Coronary artery (tissue), 2 donors: ENCODE results near the gene OR4S2.

ENCODE experiments used
- DNase-seq: peaks from one replicate; pipeline ENCODE4 v3.0.0-alpha.2; 2017; ENCODE audit warnings: low spot score
- H3K27ac ChIP-seq, 2 donors: fragments of 200-600 bp; sonication (generic); one replicate each; pipeline ENCODE4 v1.5.1; 2016 to 2019
- H3K4me3 ChIP-seq: fragments of 200-600 bp; sonication (generic); 2 replicates; pipeline ENCODE4 v1.5.1; 2016; ENCODE audit warnings: mild to moderate bottlenecking, moderate library complexity
- TF ChIP-seq, protein P1 (sequence below): fragments of 200-600 bp; sonication (generic); IDR thresholded peaks from one replicate; pipeline ENCODE4 v1.5.1; 2019; ENCODE audit warnings: antibody characterized with exemption

OR4S2 gene, protein sequence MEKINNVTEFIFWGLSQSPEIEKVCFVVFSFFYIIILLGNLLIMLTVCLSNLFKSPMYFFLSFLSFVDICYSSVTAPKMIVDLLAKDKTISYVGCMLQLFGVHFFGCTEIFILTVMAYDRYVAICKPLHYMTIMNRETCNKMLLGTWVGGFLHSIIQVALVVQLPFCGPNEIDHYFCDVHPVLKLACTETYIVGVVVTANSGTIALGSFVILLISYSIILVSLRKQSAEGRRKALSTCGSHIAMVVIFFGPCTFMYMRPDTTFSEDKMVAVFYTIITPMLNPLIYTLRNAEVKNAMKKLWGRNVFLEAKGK

GRCh38 chr11:55648027-55648426 lies at the start of gene OR4S2:
OR4S2 (plus strand) TSS chr11:55648327; CDS start chr11:55650904, 2,577 bp downstream.
- TF ChIP-seq, protein P1, sequence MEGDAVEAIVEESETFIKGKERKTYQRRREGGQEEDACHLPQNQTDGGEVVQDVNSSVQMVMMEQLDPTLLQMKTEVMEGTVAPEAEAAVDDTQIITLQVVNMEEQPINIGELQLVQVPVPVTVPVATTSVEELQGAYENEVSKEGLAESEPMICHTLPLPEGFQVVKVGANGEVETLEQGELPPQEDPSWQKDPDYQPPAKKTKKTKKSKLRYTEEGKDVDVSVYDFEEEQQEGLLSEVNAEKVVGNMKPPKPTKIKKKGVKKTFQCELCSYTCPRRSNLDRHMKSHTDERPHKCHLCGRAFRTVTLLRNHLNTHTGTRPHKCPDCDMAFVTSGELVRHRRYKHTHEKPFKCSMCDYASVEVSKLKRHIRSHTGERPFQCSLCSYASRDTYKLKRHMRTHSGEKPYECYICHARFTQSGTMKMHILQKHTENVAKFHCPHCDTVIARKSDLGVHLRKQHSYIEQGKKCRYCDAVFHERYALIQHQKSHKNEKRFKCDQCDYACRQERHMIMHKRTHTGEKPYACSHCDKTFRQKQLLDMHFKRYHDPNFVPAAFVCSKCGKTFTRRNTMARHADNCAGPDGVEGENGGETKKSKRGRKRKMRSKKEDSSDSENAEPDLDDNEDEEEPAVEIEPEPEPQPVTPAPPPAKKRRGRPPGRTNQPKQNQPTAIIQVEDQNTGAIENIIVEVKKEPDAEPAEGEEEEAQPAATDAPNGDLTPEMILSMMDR, result no peak
- DNase-seq, result no peak
- Histone ChIP-seq H3K27ac (no peak within 1 kb of the TSS), H3K4me3 (no peak within 1 kb of the TSS)

DNA sequence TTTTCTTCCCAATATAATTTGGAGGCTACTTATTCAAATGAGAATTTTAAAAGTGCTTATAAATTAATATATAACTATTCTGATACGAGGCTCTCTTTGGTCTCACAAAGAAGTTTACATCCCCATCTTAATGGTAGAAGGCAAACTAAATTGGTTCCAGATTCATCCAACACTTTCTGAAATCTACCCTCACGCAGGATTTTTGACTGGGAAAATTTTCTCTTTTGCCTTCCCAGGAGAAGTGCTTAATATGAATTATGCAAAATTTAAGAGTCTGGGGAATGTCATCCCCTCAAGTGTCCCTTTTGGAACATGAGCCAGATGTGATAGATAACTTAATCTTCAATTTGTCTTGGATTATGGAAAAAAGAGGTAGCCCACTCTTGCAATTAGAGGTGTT lies 40.6 kb upstream of the OR4S2 start, which contains the start of gene OR4C11:
TSS of gene OR4C11 (minus strand) at position 101 of the 400 bp plus-strand sequence. CDS start 3,272 bp downstream, outside the sequence.
- TF ChIP-seq, protein P1, result no peak
- DNase-seq, result no peak
- H3K4me3 ChIP-seq, result no peak within 1 kb of the TSS
- no peak within 1 kb of the TSS for H3K27ac ChIP-seq

DNA sequence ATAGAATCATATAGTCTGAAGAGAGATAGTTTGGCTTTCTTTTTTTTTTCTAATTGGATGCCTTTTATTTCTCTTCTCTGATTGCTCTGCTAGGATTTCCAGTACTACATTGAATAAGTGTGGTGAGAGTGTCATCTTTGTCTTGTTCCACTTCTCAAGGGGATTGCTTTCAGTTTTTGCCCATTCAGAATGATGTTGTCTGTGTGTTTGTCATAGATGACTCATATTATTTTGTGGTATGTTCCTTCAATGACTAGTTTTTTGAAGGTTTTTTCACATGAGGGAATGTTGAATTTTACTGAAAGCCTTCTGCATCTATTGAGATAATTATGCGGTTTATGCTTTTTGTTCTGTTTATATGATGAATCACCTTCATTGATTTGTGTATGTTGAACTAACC lies 23.6 kb upstream of the OR4S2 start:
- Histone ChIP-seq H3K27ac (no peak overlapping the region), H3K4me3 (no peak overlapping the region)
- no peak for DNase-seq
- TF ChIP-seq, protein P1, result no peak

GRCh38 chr11:55634813-55635212 lies 13.3 kb upstream of the OR4S2 start, which contains the start of gene OR4P4:
OR4P4 (plus strand) TSS chr11:55635113.
- no peak within 1 kb of the TSS for H3K4me3 ChIP-seq
- TF ChIP-seq, protein P1, result no peak
- no peak within 1 kb of the TSS for H3K27ac ChIP-seq
- DNase-seq, result no peak

DNA sequence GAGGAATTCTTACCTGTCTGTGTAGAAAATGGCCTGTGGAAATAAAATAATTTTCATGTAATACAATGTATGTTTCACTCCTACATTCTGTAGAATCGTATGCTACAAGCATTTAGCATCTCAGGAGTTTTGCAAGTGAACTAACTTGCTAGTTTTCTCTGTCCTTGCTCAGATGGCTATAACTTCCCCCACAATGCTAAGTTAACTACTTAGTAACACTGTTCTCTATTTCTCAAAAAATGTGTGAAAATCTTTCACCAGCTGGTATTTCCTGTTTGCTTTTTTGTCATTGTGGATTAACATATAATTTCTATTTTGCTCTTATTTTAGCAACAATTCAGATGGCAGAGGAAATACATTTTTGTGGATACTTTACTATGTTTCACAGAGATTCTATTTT lies 4.4 kb downstream of the OR4S2 start:
- DNase-seq, result no peak
- Histone ChIP-seq H3K4me3 (no peak overlapping the region), H3K27ac (no peak overlapping the region)
- TF ChIP-seq, protein P1, result no peak

DNA sequence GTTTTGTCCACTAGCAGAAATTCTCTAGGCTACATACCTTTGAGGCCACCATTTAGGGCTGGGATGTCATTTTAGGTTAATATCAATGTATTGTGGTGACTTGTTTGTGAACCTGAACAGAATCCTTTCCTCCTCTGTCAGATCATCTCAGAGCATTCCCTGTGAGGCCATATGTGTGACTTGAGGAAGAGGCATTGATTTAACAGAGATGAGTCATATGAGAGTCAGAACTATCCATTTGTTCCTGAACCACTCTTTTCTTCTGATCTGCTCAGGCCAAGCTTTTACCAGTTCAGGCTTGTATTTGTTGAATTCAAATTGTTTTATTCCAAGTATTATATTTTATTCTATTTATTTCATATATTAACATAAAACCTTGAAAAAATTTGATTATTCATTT lies 7.0 kb downstream of the OR4S2 start:
- H3K4me3 ChIP-seq, result no peak overlapping the region
- DNase-seq, result no peak
- TF ChIP-seq, protein P1, result no peak

DNA sequence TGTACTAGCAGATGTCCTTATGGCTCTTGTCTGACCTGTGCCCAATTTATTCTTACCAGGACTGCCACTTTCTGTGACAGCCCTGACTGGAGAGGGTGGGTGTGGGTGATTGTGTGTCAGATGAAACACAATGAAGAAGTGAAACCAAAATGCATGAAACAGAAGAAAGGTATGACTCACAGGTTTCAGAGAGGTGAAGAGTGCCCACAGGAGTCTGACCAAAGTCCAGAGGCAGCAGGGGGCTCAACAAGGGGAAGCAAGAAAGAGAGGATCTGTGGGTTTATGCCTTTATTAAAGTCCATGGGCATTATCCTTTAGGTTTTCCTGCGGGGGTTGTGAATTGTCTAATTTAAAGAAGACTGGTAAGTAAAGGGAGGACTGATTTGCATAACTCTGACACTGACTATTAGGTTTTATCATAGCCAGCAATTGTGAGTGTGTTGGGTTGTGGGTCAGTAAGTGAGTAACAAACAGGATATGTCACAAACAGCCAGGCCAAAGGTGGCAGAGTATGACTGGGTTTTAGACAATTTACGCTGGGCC lies 10.0 kb downstream of the OR4S2 start:
- no peak overlapping the region for H3K27ac ChIP-seq
- no peak overlapping the region for H3K4me3 ChIP-seq
- DNase-seq, result no peak
- TF ChIP-seq, protein P1, result no peak

More for the DNA sequence above, 7.0 kb downstream of the OR4S2 start:
- H3K27ac ChIP-seq, result no peak overlapping the region
